Mucosa of rectum (tissue), 2 donors: ENCODE data around the gene C12orf56.

Experiments used
- H3K27ac ChIP-seq, 2 donors: one replicate each; pipeline ENCODE4 v1.7.0; 2013; ENCODE audit warnings: inconsistent platforms in 2 of 2, low read depth in 2 of 2, low read length in 2 of 2
- H3K27me3 ChIP-seq, 2 donors: one replicate each; pipeline ENCODE4 v1.7.0; 2013; ENCODE audit warnings: low read length in 2 of 2; ENCODE audit not compliant: control insufficient read depth in 2 of 2, insufficient read depth in 2 of 2
- H3K36me3 ChIP-seq, 2 donors: one replicate each; pipeline ENCODE4 v1.7.0; 2013; ENCODE audit warnings: low read length in 2 of 2; ENCODE audit not compliant: control insufficient read depth in 2 of 2, insufficient read depth in 2 of 2
- H3K4me1 ChIP-seq, 2 donors: one replicate each; pipeline ENCODE4 v1.7.0; 2013; ENCODE audit warnings: low read length in 2 of 2, mild to moderate bottlenecking in 1 of 2; ENCODE audit not compliant: control insufficient read depth in 2 of 2, insufficient read depth in 2 of 2
- H3K4me3 ChIP-seq, 2 donors: one replicate each; pipeline ENCODE4 v1.7.0; 2013; ENCODE audit warnings: low read length in 2 of 2
- H3K9ac ChIP-seq, 2 donors: one replicate each; pipeline ENCODE4 v1.7.0; 2013; ENCODE audit warnings: low read length in 2 of 2, low read depth in 1 of 2, mild to moderate bottlenecking in 1 of 2
- H3K9me3 ChIP-seq, 2 donors: one replicate each; pipeline ENCODE4 v1.7.0; 2013; ENCODE audit warnings: low read length in 2 of 2; ENCODE audit not compliant: control insufficient read depth in 2 of 2
- donor health status: healthy.
- donor health status: Normal muscosa, but diverticular disease.

Gene C12orf56

DNA sequence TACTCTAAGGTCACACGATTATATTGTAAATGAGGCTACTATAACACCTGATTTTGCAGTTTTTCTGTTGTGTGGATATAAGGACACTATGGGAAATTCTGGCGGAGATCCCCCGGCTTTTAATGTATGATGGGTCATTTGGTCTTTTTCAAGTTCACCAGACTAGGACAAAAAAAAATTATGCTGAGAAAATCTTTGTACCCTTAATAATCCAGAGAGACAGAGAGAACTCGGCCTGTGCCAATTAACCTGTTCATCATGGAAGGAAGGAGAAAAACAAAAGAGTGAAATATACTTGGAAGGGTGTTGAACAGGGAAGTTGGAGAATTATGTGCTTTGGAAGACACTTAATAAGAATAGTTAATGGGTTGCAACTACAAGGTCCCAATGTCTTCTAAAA, 106.3 kb downstream of the C12orf56 start:
- Histone ChIP-seq H3K9me3 (no peaks in the 10 kb centered on the region), H3K4me1 (no peaks in the 10 kb centered on the region), H3K27ac (no peak overlapping the region), H3K4me3 (no peak overlapping the region), H3K36me3 (no peaks in the 10 kb centered on the region), H3K27me3 (no peaks in the 10 kb centered on the region), H3K9ac (no peak overlapping the region)

- Histone ChIP-seq H3K27ac (no peak overlapping the region), H3K9ac (no peak overlapping the region), H3K9me3 (no peaks in the 10 kb centered on the region), H3K27me3 (no peaks in the 10 kb centered on the region), H3K36me3 (no peaks in the 10 kb centered on the region), H3K4me3 (no peak overlapping the region), H3K4me1 (no peaks in the 10 kb centered on the region)
Observed at GRCh38 chr12:64278421-64278820, 112.1 kb downstream of the C12orf56 start.

GRCh38 chr12:64273527-64274403, 116.8 kb downstream of the C12orf56 start:
- no peaks in the 10 kb centered on the region for H3K36me3 ChIP-seq
- no peaks in the 10 kb centered on the region for H3K9me3 ChIP-seq
- H3K27me3 ChIP-seq, result no peaks in the 10 kb centered on the region
- no peak overlapping the region for H3K9ac ChIP-seq
- H3K4me1 ChIP-seq, result no peaks in the 10 kb centered on the region
- no peak overlapping the region for H3K4me3 ChIP-seq
- H3K27ac ChIP-seq, result no peak overlapping the region

GRCh38 chr12:64270411-64270810, 120.1 kb downstream of the C12orf56 start:
- Histone ChIP-seq H3K4me1 (no peaks in the 10 kb centered on the region), H3K27me3 (no peaks in the 10 kb centered on the region), H3K9ac (no peak overlapping the region), H3K4me3 (no peak overlapping the region), H3K9me3 (no peaks in the 10 kb centered on the region), H3K27ac (no peak overlapping the region), H3K36me3 (no peaks in the 10 kb centered on the region)

DNA sequence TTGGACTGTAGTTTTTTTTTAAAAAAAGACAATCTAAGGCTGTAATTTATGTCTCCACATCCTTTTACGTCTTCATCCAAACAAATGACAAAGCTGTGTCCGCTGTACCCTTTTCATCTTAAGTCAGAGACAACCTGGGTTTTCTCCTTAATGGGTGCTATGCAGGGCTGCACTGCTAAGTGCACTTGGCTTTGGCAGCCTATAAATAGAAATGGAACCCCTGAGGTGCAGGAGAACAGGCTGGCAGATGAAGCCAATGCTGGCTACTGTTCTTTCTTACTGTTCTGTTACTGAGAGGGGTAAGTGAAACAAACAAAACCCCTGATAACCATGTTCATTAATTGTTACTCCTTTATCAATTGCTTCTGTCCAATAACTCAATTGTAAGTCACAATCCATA, 121.4 kb downstream of the C12orf56 start:
- no peaks in the 10 kb centered on the region for H3K9me3 ChIP-seq
- no peaks in the 10 kb centered on the region for H3K36me3 ChIP-seq
- H3K9ac ChIP-seq, result no peak overlapping the region
- H3K27ac ChIP-seq, result no peak overlapping the region
- no peaks in the 10 kb centered on the region for H3K4me1 ChIP-seq
- H3K4me3 ChIP-seq, result no peak overlapping the region
- no peaks in the 10 kb centered on the region for H3K27me3 ChIP-seq

- Histone ChIP-seq H3K4me1 (no peaks in the 10 kb centered on the region), H3K9ac (no peak overlapping the region), H3K9me3 (no peaks in the 10 kb centered on the region), H3K36me3 (no peaks in the 10 kb centered on the region), H3K27me3 (no peaks in the 10 kb centered on the region), H3K4me3 (no peak overlapping the region), H3K27ac (no peak overlapping the region)
Observed at GRCh38 chr12:64268409-64268808, 122.1 kb downstream of the C12orf56 start.

- Histone ChIP-seq H3K4me1 (no peaks in the 10 kb centered on the region), H3K9ac (no peak overlapping the region), H3K27ac (no peak overlapping the region), H3K9me3 (no peaks in the 10 kb centered on the region), H3K36me3 (no peaks in the 10 kb centered on the region), H3K4me3 (no peak overlapping the region), H3K27me3 (no peaks in the 10 kb centered on the region)
Observed at GRCh38 chr12:64265839-64266238, 124.7 kb downstream of the C12orf56 start.

DNA sequence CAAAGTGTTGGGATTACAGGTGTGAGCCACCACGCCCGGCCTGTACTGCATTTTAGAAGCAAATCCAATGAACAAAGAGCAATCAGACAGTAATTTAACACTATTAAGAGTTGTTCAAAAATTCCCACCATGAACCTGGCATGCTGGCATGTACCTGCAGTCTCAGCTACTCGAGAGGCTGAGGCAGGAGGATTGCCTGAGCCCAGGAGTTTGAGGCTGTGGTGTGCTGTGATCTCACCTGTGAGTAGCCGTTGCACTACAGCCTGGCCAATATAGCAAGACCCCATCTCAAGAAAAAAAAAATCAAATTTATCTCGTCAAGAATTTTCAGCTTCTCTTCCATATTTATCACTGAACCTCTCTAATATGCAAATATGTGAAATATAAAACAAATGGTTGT, 128.7 kb downstream of the C12orf56 start:
- Histone ChIP-seq H3K9me3 (no peaks in the 10 kb centered on the region), H3K9ac (no peak overlapping the region), H3K27ac (no peak overlapping the region), H3K4me1 (no peaks in the 10 kb centered on the region), H3K27me3 (no peaks in the 10 kb centered on the region), H3K36me3 (no peaks in the 10 kb centered on the region), H3K4me3 (no peak overlapping the region)

DNA sequence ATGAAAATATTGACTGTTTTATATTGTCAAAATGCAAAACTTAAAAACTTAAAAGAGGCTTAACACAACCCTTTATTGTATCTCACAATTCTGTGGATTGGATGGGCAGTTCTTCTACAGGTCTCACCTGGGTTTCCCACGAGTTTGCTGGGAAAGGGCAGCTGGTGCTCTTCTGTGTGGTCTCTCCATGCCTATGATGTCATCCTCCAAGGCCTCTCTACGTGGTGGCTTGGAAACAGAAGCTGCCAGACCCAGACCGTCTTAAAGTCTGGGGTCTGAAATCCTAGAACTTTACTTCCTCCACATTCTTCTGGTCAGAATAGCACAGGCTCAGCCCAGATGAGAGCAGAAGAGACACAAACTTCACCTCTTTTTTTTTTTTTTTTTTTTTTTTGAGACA, 132.0 kb downstream of the C12orf56 start:
- Histone ChIP-seq H3K4me1 (no peaks in the 10 kb centered on the region), H3K9ac (no peak overlapping the region), H3K27ac (no peak overlapping the region), H3K9me3 (no peaks in the 10 kb centered on the region), H3K4me3 (no peak overlapping the region), H3K27me3 (no peaks in the 10 kb centered on the region), H3K36me3 (no peaks in the 10 kb centered on the region)

DNA sequence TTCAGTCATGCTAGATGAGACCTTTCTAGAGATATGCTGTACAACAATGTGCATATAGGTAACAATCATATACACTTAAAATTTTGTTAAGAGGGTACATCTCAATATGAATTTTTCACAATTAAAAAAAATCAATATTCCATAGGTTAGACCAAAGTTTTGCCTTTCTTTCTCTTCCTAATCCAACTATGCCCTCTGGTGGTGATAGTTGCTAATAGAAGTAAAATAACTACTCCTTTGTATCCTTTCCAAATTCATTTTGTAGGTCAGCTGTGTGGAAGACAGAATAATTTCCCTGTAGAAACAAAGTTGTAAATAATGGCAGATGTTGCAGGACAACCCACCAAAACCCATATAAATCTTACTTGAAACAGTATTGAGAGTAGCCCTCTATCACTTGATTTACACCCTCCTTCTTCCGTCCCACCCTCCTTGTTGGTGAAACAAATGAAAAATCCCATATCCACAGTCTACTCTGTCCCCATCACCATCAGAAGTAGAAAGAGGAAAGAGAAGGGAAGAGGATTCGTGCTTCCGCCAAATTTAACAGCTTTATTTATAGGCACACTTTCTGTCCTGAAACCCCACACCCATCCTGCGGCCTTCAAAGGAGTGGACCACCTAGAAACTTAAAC, 134.3 kb downstream of the C12orf56 start:
- H3K9me3 ChIP-seq, result no peaks in the 10 kb centered on the region
- H3K4me1 ChIP-seq, result no peaks in the 10 kb centered on the region
- H3K27me3 ChIP-seq, result no peaks in the 10 kb centered on the region
- H3K9ac ChIP-seq, result no peak overlapping the region
- no peak overlapping the region for H3K4me3 ChIP-seq
- no peaks in the 10 kb centered on the region for H3K36me3 ChIP-seq
- no peak overlapping the region for H3K27ac ChIP-seq
